GM12864 (cell line): ENCODE results near the gene SYT1.

Experiments
- DNase-seq: peaks from one replicate; pipeline ENCODE4 v3.0.0-alpha.2; 2011; ENCODE audit warnings: low read depth
- H3K4me3 ChIP-seq: 2 replicates; pipeline ENCODE4 v1.5.1; 2011; ENCODE audit warnings: mild to moderate bottlenecking, low read depth, low read length, control low read depth
- TF ChIP-seq, protein P1 (sequence below): IDR thresholded peaks from 2 replicates; pipeline ENCODE4 v1.5.1; 2011; ENCODE audit warnings: low read depth, mild to moderate bottlenecking, moderate library complexity, low read length, control low read depth, inconsistent platforms; ENCODE audit errors: missing control alignments

The SYT1 gene

DNA sequence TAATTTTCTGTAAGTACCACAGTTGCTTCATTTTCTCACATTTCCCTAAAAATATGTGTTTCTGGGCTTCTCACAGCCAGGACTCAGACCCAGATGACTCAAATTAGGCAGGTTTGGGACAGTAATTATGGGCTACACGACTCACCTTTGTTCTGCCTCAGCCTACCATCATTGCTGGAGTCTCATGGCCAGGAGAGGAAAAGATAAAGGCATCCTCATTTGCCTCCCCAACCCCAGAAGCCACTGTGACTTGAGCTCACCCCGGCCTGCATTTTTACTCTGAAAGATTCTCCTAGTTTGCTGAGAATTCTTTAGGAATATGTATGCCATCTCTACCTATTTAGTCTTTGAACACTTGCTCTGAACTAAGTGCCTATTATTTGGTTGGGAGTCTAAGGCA is 618.3 kb downstream of the SYT1 start:
- TF ChIP-seq, protein P1, sequence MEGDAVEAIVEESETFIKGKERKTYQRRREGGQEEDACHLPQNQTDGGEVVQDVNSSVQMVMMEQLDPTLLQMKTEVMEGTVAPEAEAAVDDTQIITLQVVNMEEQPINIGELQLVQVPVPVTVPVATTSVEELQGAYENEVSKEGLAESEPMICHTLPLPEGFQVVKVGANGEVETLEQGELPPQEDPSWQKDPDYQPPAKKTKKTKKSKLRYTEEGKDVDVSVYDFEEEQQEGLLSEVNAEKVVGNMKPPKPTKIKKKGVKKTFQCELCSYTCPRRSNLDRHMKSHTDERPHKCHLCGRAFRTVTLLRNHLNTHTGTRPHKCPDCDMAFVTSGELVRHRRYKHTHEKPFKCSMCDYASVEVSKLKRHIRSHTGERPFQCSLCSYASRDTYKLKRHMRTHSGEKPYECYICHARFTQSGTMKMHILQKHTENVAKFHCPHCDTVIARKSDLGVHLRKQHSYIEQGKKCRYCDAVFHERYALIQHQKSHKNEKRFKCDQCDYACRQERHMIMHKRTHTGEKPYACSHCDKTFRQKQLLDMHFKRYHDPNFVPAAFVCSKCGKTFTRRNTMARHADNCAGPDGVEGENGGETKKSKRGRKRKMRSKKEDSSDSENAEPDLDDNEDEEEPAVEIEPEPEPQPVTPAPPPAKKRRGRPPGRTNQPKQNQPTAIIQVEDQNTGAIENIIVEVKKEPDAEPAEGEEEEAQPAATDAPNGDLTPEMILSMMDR, result no peak
- no peak overlapping the region for H3K4me3 ChIP-seq
- DNase-seq, result no peak

DNA sequence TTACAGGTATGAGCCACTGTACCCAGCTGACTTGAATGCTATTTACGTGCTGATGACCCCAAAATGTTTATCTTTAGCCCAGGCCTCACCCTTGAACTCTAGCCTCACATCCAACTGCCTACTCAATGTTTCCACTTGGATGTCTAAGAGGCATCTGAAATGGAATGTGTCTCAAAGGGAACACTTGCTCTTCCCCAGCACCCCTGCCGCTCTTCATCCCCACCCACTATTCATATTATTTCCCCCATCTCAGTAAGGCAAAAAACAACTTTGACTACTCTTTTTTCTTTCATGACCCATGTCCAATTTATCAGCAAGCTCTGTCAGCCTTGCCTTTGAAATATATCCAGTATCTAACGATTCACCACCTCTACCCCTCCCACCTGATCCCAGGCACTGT is 621.6 kb downstream of the SYT1 start:
- H3K4me3 ChIP-seq, result no peak overlapping the region
- DNase-seq, result no peak
- TF ChIP-seq, protein P1, result no peak

DNA sequence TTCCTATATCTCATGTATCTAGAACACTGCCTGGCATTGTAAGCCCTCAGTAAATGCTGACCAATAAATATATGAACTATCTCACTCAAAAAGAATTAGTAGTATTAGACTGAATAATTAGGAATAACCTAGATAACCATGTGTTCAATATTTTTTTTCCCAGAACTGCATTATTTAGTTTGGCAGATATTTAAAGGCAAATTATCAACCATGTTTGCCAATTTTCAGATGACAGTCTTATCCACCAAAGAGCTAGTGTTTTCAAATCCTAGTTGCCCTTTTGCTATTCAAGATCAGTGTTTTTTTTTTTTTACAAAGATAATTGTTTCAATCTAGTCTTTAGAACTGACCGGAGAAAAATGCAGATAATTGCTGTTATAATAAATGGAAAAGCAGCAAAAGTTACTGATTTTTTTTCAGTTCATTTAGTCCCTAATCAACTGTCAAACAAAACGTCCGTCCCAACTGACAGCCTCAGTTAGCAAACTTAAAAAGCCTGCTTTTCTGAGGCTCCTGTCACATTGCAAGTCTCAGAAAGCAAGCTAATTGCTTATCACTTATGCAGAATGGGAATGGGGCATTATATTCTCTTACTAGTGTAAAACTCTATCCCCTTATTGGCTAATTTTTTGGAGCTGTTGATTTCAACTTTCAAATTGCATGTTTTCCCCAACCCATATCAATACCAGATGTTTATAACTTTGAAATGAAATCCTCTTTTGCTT is 623.0 kb downstream of the SYT1 start:
- TF ChIP-seq, protein P1, result no peak
- no peak for DNase-seq
- H3K4me3 ChIP-seq, result no peak overlapping the region
